ENCODE data around the gene TANGO2.

TANGO2 gene, protein sequence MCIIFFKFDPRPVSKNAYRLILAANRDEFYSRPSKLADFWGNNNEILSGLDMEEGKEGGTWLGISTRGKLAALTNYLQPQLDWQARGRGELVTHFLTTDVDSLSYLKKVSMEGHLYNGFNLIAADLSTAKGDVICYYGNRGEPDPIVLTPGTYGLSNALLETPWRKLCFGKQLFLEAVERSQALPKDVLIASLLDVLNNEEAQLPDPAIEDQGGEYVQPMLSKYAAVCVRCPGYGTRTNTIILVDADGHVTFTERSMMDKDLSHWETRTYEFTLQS

DNA sequence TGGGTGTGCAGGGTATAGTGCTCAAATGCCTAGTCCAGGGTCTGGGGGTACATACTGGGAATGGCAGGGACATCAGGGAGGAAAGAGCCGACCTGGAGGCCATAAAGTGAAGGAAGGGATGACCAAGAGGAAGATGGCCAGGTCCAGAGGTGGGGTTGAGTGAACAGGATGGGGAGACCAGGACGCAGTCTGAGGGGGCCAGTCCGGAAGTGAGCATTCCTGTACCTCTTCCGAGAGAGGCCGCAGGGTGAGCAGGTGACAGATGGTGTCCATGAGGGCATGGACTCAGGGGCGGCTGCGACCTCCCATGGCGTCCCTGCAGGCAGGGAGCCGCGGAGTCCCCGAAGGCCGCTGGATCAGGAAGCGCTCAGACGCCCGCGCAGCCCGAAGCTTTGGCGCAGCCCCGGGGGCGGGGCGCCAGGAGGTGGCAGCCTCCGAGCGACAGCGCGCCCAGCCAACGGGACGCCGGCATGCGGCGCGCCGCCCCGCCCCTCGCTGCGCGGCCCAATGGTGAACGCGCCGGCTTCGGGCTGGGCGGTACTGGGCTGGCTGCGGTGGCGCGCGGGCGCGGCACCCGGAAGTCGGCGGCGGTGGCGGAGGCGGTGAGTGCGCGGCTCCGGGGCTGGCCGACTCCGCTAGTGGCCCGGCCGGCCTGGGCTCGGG lies at the start of gene TANGO2:
Gene TANGO2 (plus strand): TSS at position 578 of the 663 bp plus-strand sequence. CDS start 15,689 bp downstream, outside the sequence.
- peak; percentile 89 for DNase-seq (ENCODE audit: low read depth)
- H3K4me3 ChIP-seq (ENCODE audit: low read depth, low read length): peak within 1 kb of the TSS; percentile 89
- TF ChIP-seq, protein P1, sequence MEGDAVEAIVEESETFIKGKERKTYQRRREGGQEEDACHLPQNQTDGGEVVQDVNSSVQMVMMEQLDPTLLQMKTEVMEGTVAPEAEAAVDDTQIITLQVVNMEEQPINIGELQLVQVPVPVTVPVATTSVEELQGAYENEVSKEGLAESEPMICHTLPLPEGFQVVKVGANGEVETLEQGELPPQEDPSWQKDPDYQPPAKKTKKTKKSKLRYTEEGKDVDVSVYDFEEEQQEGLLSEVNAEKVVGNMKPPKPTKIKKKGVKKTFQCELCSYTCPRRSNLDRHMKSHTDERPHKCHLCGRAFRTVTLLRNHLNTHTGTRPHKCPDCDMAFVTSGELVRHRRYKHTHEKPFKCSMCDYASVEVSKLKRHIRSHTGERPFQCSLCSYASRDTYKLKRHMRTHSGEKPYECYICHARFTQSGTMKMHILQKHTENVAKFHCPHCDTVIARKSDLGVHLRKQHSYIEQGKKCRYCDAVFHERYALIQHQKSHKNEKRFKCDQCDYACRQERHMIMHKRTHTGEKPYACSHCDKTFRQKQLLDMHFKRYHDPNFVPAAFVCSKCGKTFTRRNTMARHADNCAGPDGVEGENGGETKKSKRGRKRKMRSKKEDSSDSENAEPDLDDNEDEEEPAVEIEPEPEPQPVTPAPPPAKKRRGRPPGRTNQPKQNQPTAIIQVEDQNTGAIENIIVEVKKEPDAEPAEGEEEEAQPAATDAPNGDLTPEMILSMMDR (conservative IDR thresholded peaks at IDR 0.05; ENCODE audit: low read depth, low read length): no peak

GRCh38 chr22:19971276-19972124 lies 49.4 kb upstream of the TANGO2 start:
- TF ChIP-seq, protein P1 (conservative IDR thresholded peaks at IDR 0.05; ENCODE audit: low read depth, low read length): no peak
- no peak for DNase-seq (ENCODE audit: low read depth)
- no peak overlapping the region for H3K4me3 ChIP-seq (ENCODE audit: low read depth, low read length)

- TF ChIP-seq, protein P1 (conservative IDR thresholded peaks at IDR 0.05; ENCODE audit: low read depth, low read length): no peak
- no peak overlapping the region for H3K4me3 ChIP-seq (ENCODE audit: low read depth, low read length)
- no peak for DNase-seq (ENCODE audit: low read depth)
Measured at GRCh38 chr22:19972251-19972650, 48.7 kb upstream of the TANGO2 start.

DNA sequence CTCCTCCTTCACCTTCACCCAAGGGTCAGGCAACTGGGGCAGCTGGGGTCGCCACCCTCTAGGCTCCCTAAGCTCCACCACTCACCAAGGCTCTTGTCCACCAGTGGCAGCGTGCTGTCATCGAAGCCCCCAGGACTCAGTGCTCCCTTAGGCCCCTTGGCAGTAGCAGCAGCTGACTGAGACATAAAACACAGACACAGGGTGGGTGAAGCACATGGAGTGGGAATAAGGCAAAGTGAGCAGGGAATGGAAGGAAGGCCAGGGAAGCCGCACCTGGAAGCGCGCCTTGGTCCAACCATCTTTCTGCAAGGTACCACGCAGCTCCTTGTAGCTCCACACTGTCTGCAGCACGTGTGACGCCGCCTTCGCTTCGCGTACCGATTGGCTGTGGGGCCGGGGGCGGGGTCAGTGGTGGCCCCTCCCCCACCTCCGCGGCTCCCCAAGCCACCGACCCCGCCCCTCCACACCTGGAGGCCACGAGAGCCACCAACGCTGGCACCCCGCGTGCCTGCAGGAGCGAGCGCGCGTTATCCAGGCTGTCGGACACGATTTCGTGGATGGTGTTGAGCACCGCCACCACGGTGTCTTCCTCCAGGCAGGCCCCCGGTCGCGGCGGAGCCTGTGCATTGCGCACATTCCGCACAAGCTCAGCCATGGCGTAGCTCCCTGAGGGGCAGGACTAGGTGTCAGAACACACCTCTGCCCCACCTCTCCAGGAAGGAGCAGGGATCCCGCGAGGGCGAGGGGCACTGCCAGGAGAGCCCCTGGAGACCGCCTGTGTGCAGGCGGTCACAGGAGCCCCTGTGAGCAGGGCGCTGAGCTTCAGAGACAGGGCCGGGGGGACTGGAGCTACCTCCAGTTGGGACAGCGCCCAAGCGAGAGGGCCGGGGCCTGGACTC lies 48.0 kb upstream of the TANGO2 start:
- no peak for DNase-seq (ENCODE audit: low read depth)
- TF ChIP-seq, protein P1 (conservative IDR thresholded peaks at IDR 0.05; ENCODE audit: low read depth, low read length): no peak
- no peak overlapping the region for H3K4me3 ChIP-seq (ENCODE audit: low read depth, low read length)

GRCh38 chr22:19973551-19974267 lies 47.2 kb upstream of the TANGO2 start:
- TF ChIP-seq, protein P1 (conservative IDR thresholded peaks at IDR 0.05; ENCODE audit: low read depth, low read length): no peak
- no peak for DNase-seq (ENCODE audit: low read depth)
- no peak overlapping the region for H3K4me3 ChIP-seq (ENCODE audit: low read depth, low read length)

All from choroid plexus epithelial cell (primary cell).